GM10847 (cell line): ENCODE measurements around the gene ETFBKMT.

Source experiments
- POLR2A ChIP-seq: IDR thresholded peaks from 2 replicates; pipeline ENCODE4 v1.6.1; 2011; ENCODE audit not compliant: insufficient read length; ENCODE audit errors: extremely low read depth

Gene ETFBKMT

GRCh38 chr12:31644536-31644935 is 15.0 kb upstream of the ETFBKMT start:
- TF ChIP-seq POLR2A: no peak

- TF ChIP-seq POLR2A: no peak
These were observed 13.6 kb upstream of the ETFBKMT start for GRCh38 chr12:31645924-31646323.

GRCh38 chr12:31647086-31647491 is 12.4 kb upstream of the ETFBKMT start:
- no peak for TF ChIP-seq POLR2A

GRCh38 chr12:31650918-31651317 is 8.6 kb upstream of the ETFBKMT start:
- no peak for TF ChIP-seq POLR2A

GRCh38 chr12:31651893-31652521 is 7.5 kb upstream of the ETFBKMT start:
- no peak for TF ChIP-seq POLR2A

- TF ChIP-seq POLR2A: no peak
These were observed 4.3 kb upstream of the ETFBKMT start for GRCh38 chr12:31655208-31655607.

- TF ChIP-seq POLR2A: no peak
These were observed 3.7 kb upstream of the ETFBKMT start for GRCh38 chr12:31655792-31656191.

- TF ChIP-seq POLR2A: no peak
These were observed 909 bp upstream of the ETFBKMT start for GRCh38 chr12:31658471-31659086.

- TF ChIP-seq POLR2A: no peak
These were observed 2.8 kb downstream of the ETFBKMT start for GRCh38 chr12:31662176-31662849.

- TF ChIP-seq POLR2A: no peak
These were observed 4.1 kb downstream of the ETFBKMT start for GRCh38 chr12:31663576-31663975.

GRCh38 chr12:31664038-31664437 is 4.5 kb downstream of the ETFBKMT start:
- no peak for TF ChIP-seq POLR2A

GRCh38 chr12:31669020-31669419 is 9.5 kb downstream of the ETFBKMT start:
- TF ChIP-seq POLR2A: no peak

- no peak for TF ChIP-seq POLR2A
These were observed 13.0 kb downstream of the ETFBKMT start for GRCh38 chr12:31672521-31672920.

GRCh38 chr12:31682136-31682962 is 22.9 kb downstream of the ETFBKMT start:
- no peak for TF ChIP-seq POLR2A

- no peak for TF ChIP-seq POLR2A
These were observed 26.3 kb downstream of the ETFBKMT start for GRCh38 chr12:31685801-31686200.
